CD14-positive monocyte (primary cell): Measurements from ENCODE around the gene TMEM171. TPM values are rescaled to one million over a fixed set of nuclear protein-coding genes. Genes with fewer than 3 reads are reported as not detected.
A peak's percentile ranks its signal among the peaks of the same experiment; 100 is the strongest.

Source experiments
- DNase-seq, 3 donors: peaks; one replicate each; pipeline ENCODE4 v3.0.0-alpha.2; 2011 to 2022
- H2AFZ ChIP-seq: 2 replicates; pipeline ENCODE4 v1.6.0; 2012; ENCODE audit warnings: mild to moderate bottlenecking, low read depth, low read length, inconsistent platforms; ENCODE audit not compliant: insufficient read depth, poor library complexity, severe bottlenecking
- H3K27ac ChIP-seq, 2 donors: 1 replicate in 1 of 2; 2 replicates in 1 of 2; pipeline ENCODE4 v1.5.1; 2012 to 2013; ENCODE audit warnings: low read length in 2 of 2, control low read depth in 1 of 2, inconsistent platforms in 1 of 2, low read depth in 1 of 2, mild to moderate bottlenecking in 1 of 2
- H3K27me3 ChIP-seq, 2 donors: one replicate each; pipeline versions ENCODE4 v1.6.0 to v1.6.1; 2011 to 2013; ENCODE audit warnings: low read length in 2 of 2; ENCODE audit not compliant: control insufficient read depth in 2 of 2, insufficient read depth in 2 of 2
- H3K36me3 ChIP-seq, 2 donors: replicated peaks in 1 of 2; 1 replicate in 1 of 2; 2 replicates in 1 of 2; pipeline versions ENCODE4 v1.5.1 to v1.6.1; 2012 to 2013; ENCODE audit warnings: low read length in 2 of 2, control low read depth in 1 of 2, inconsistent platforms in 1 of 2, mild to moderate bottlenecking in 1 of 2; ENCODE audit not compliant: insufficient read depth in 2 of 2, control insufficient read depth in 1 of 2
- H3K4me1 ChIP-seq, 2 donors: 1 replicate in 1 of 2; 2 replicates in 1 of 2; pipeline versions ENCODE4 v1.5.1 to v1.6.1; 2012 to 2013; ENCODE audit warnings: low read length in 2 of 2, control low read depth in 1 of 2, inconsistent platforms in 1 of 2, mild to moderate bottlenecking in 1 of 2, moderate library complexity in 1 of 2; ENCODE audit not compliant: insufficient read depth in 2 of 2, control insufficient read depth in 1 of 2
- H3K4me2 ChIP-seq: replicated peaks from 2 replicates; pipeline ENCODE3; 2012; ENCODE audit warnings: low read length, moderate library complexity, mild to moderate bottlenecking; ENCODE audit not compliant: poor library complexity, severe bottlenecking; ENCODE audit errors: extremely low read depth
- H3K4me3 ChIP-seq, 3 experiments: fragments of 200-600 bp in 1 of 3; sonication (generic) in 1 of 3; replicated peaks in 1 of 3; 1 replicate in 2 of 3; 2 replicates in 1 of 3; pipeline ENCODE4 v1.5.1; 2011 to 2013; ENCODE audit warnings: low read length in 3 of 3, mild to moderate bottlenecking in 3 of 3, control low read depth in 2 of 3, low read depth in 2 of 3, inconsistent platforms in 1 of 3, moderate library complexity in 1 of 3
- H3K79me2 ChIP-seq: 2 replicates; pipeline ENCODE4 v1.6.0; 2012; ENCODE audit warnings: mild to moderate bottlenecking, control low read depth, inconsistent platforms, low read length, moderate library complexity; ENCODE audit not compliant: insufficient read depth
- H3K9ac ChIP-seq: 2 replicates; pipeline ENCODE4 v1.6.0; 2017; ENCODE audit warnings: low read length, mild to moderate bottlenecking; ENCODE audit not compliant: insufficient read depth, poor library complexity, severe bottlenecking
- H3K9me3 ChIP-seq, 2 donors: replicated peaks in 1 of 2; 1 replicate in 1 of 2; 2 replicates in 1 of 2; pipeline versions ENCODE4 v1.5.1 to v1.6.1; 2012 to 2013; ENCODE audit warnings: low read length in 2 of 2, control low read depth in 1 of 2; ENCODE audit not compliant: control insufficient read depth in 1 of 2, insufficient read depth in 1 of 2
- H4K20me1 ChIP-seq: 2 replicates; pipeline ENCODE4 v1.6.0; 2012; ENCODE audit warnings: mild to moderate bottlenecking, low read length, control low read depth, moderate library complexity; ENCODE audit not compliant: insufficient read depth
- H3K27ac Mint-ChIP-seq, 7 donors: one replicate each; pipeline ENCODE4 v1.8.0; 2020; ENCODE audit warnings: mild to moderate bottlenecking in 7 of 7, mixed read lengths in 7 of 7, moderate library complexity in 6 of 7, inconsistent platforms in 2 of 7
- H3K27me3 Mint-ChIP-seq, 3 donors: one replicate each; pipeline ENCODE4 v1.8.0; 2021 to 2022; ENCODE audit warnings: low read depth in 3 of 3, mild to moderate bottlenecking in 3 of 3, mixed read lengths in 3 of 3, moderate library complexity in 3 of 3, inconsistent platforms in 1 of 3
- H3K36me3 Mint-ChIP-seq, 2 donors: one replicate each; pipeline ENCODE4 v1.8.0; 2020; ENCODE audit warnings: mixed read lengths in 2 of 2, inconsistent platforms in 1 of 2, mild to moderate bottlenecking in 1 of 2
- H3K4me1 Mint-ChIP-seq: one replicate; pipeline ENCODE4 v1.8.0; 2020; ENCODE audit warnings: mild to moderate bottlenecking, mixed read lengths
- H3K4me3 Mint-ChIP-seq, 2 donors: one replicate each; pipeline ENCODE4 v1.8.0; 2020; ENCODE audit warnings: mild to moderate bottlenecking in 2 of 2, mixed read lengths in 2 of 2, moderate library complexity in 1 of 2
- H3K9me3 Mint-ChIP-seq, 7 donors: one replicate each; pipeline ENCODE4 v1.8.0; 2020 to 2022; ENCODE audit warnings: mixed read lengths in 7 of 7, mild to moderate bottlenecking in 6 of 7, moderate library complexity in 6 of 7, inconsistent platforms in 2 of 7
- CTCF ChIP-seq: fragments of 200-600 bp; IDR thresholded peaks from one replicate; pipeline ENCODE4 v1.8.0; 2022; ENCODE audit warnings: antibody characterized with exemption, mild to moderate bottlenecking
- whole genome bisulfite sequencing: methylation state at CpG from one replicate; pipeline ENCODE4 v1.1.5; 2013; ENCODE audit warnings: missing lambda C conversion rate; ENCODE audit not compliant: insufficient coverage; 5-methylcytosine and 5-hydroxymethylcytosine counted together
- intact Hi-C, 2 donors: fragments of 100-400 bp; cut with micrococcal nuclease; formaldehyde crosslinking; loops; one replicate each; pipeline versions ENCODE4 v1.15.0 to v1.15.1; 2023
- polyA plus RNA-seq, 3 donors: library from polyadenylated mRNA; depleted of rRNA in 1 of 3; unstranded in 2 of 3; stranded (reverse) in 1 of 3; fragments of 300-500 nt in 2 of 3; fragments of >200 nt in 1 of 3; fragmentation: Illumina TruSeq in 2 of 3; gene quantifications; 1 replicate in 2 of 3; 2 replicates in 1 of 3; pipeline ENCODE4 v1.2.3, GENCODE V29; 2012 to 2021

Gene TMEM171
- polyA plus RNA-seq, 3 donors, result not detected

- Mint-ChIP-seq H3K27ac (no peak overlapping the region), H3K9me3 (peaks cover 0 to 3% (median 0%) of the 10 kb centered on the region in 7 donors), H3K36me3 (no peaks in the 10 kb centered on the region), H3K27me3 (peaks cover 69 to 93% (median 82%) of the 10 kb centered on the region in 3 donors), H3K4me1 (peaks cover 13% of the 10 kb centered on the region), H3K4me3 (peak overlapping the region in 1 of 2 donors; percentile 69)
- TF ChIP-seq CTCF, result no peak
- Histone ChIP-seq H3K27ac (no peak overlapping the region), H3K36me3 (no peaks in the 10 kb centered on the region), H3K9ac (no peak overlapping the region), H3K4me2 (no peak overlapping the region), H2AFZ (no peak overlapping the region), H4K20me1 (no peaks in the 10 kb centered on the region), H3K27me3 (peaks cover 71 to 94% of the 10 kb centered on the region in 2 donors), H3K9me3 (no peaks in the 10 kb centered on the region), H3K4me3 (no peak overlapping the region), H3K4me1 (no peaks in the 10 kb centered on the region), H3K79me2 (no peaks in the 10 kb centered on the region)
- DNase-seq, result no peak
- intact Hi-C loops, result no loop called here
- 77% methylated on average over 3 of the region's 4 CpGs for WGBS
Observed at GRCh38 chr5:73158313-73158712, 37.9 kb downstream of the TMEM171 start.

GRCh38 chr5:73160239-73160671 lies 39.9 kb downstream of the TMEM171 start:
- H3K36me3 Mint-ChIP-seq, result no peaks in the 10 kb centered on the region
- peak in 2 of 3 donors; percentile 8 to 35 for DNase-seq
- Histone ChIP-seq H3K9me3 (peaks cover 0 to under 1% of the 10 kb centered on the region in 2 donors), H3K36me3 (no peaks in the 10 kb centered on the region), H4K20me1 (no peaks in the 10 kb centered on the region), H3K27ac (no peak overlapping the region), H3K9ac (no peak overlapping the region), H3K79me2 (no peaks in the 10 kb centered on the region), H3K4me3 (no peak overlapping the region), H3K4me1 (no peaks in the 10 kb centered on the region), H3K4me2 (no peak overlapping the region), H3K27me3 (peaks cover 82 to 92% of the 10 kb centered on the region in 2 donors), H2AFZ (no peak overlapping the region)
- peaks cover 0 to 3% (median 0%) of the 10 kb centered on the region in 7 donors for H3K9me3 Mint-ChIP-seq
- intact Hi-C loops, result no loop called here
- H3K27me3 Mint-ChIP-seq, result peaks cover 71 to 93% (median 75%) of the 10 kb centered on the region in 3 donors
- peak overlapping the region in 1 of 2 donors; percentile 50 for H3K4me3 Mint-ChIP-seq
- peaks cover 10% of the 10 kb centered on the region for H3K4me1 Mint-ChIP-seq
- no peak overlapping the region for H3K27ac Mint-ChIP-seq
- TF ChIP-seq CTCF, result no peak
- 0% methylated on average over 1 of the region's 4 CpGs for WGBS
